Measurements from ENCODE around the gene ANKFN1. TPM values are rescaled to one million over a fixed set of nuclear protein-coding genes. Genes with fewer than 3 reads are reported as not detected.

ANKFN1 gene
- total and polyA plus RNA-seq, 8 donors = 0.05 to 0.20 (median 0.12) TPM; not detected in 4

DNA sequence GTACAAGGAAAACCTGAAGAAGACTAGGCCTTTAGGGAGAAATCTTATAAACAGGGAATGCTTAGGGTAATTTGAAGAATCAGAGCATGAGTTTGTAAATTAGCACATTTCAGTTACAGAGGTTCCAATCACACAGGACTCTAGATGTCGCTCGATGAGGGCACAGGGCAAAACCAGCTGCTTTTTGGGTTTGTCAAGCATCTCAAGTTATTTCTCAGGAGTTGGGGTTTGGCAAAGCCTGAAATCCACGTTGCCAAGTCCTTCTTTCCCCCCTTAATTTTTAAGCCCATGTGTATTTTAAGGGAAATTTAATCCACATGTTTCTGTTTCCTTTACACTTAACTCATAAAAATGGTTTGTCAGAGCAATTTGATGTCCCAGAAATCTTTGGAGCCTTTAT is 146.9 kb downstream of the ANKFN1 start:
- no peak for ATAC-seq
- H3K27me3 ChIP-seq = peaks cover 0 to 11% (median 0%) of the 10 kb centered on the region in 4 donors
- no peak overlapping the region for H3K27ac ChIP-seq
- TF ChIP-seq, protein P1, sequence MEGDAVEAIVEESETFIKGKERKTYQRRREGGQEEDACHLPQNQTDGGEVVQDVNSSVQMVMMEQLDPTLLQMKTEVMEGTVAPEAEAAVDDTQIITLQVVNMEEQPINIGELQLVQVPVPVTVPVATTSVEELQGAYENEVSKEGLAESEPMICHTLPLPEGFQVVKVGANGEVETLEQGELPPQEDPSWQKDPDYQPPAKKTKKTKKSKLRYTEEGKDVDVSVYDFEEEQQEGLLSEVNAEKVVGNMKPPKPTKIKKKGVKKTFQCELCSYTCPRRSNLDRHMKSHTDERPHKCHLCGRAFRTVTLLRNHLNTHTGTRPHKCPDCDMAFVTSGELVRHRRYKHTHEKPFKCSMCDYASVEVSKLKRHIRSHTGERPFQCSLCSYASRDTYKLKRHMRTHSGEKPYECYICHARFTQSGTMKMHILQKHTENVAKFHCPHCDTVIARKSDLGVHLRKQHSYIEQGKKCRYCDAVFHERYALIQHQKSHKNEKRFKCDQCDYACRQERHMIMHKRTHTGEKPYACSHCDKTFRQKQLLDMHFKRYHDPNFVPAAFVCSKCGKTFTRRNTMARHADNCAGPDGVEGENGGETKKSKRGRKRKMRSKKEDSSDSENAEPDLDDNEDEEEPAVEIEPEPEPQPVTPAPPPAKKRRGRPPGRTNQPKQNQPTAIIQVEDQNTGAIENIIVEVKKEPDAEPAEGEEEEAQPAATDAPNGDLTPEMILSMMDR (IDR thresholded peaks at IDR 0.05) = no peak
- H3K36me3 ChIP-seq = no peaks in the 10 kb centered on the region
- no peak for FAIRE-seq
- H3K9me3 ChIP-seq = no peaks in the 10 kb centered on the region
- DNase-seq = no peak
- no peaks in the 10 kb centered on the region for H3K4me1 ChIP-seq
- WGBS, 2 donors = 51 to 62% methylated on average over 3 of the region's 3 CpGs
- H3K4me3 ChIP-seq = no peak overlapping the region
- intact Hi-C loops (cut with DNase I) = no loop called here

DNA sequence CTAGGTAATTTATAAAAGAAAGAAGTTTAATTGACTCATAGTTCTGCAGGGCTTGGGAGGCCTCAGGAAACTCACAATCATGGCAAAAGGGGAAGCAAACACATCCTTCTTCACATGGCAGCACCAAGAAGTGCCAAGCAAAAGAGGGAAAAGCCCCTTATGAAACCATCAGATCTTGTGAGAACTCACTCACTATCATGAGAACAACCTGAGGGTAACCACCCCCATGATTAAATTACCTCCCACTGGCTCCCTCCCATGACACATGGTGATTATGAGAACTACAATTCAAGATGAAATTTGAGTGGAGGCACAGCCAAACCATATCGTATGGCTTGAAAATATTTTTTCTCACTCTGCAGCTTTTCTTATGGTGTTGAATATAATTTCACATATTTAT is 151.7 kb downstream of the ANKFN1 start:
- FAIRE-seq = no peak
- 60 to 75% methylated on average over 1 of the region's 1 CpG for WGBS, 2 donors
- DNase-seq = no peak
- Histone ChIP-seq H3K27ac (no peak overlapping the region), H3K4me3 (no peak overlapping the region), H3K4me1 (no peaks in the 10 kb centered on the region), H3K36me3 (no peaks in the 10 kb centered on the region), H3K9me3 (no peaks in the 10 kb centered on the region), H3K27me3 (peaks cover 0 to 3% (median 0%) of the 10 kb centered on the region in 4 donors)
- TF ChIP-seq, protein P1 (IDR thresholded peaks at IDR 0.05) = no peak
- ATAC-seq = no peak
- intact Hi-C loops (cut with DNase I) = no loop called here

DNA sequence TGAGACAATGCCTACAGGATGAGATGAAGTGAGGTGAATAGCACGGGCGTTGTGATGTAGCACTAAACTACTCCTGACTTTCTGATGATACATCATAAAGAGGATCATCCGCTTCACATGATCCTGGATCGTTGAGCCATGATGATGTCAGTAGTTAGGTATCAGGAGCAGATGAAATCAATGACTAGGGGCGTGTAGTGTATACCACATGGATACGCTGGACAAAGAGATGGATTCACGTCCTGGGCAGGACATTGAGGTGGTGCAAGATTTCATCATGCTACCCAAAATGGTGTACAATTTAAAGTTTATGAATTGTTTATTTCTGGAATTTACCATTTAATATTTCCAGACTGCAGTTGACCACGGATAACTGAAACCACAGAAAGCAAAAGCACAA is 156.6 kb downstream of the ANKFN1 start:
- no peak for ATAC-seq
- intact Hi-C loops (cut with DNase I) = no loop called here
- no peaks in the 10 kb centered on the region for H3K36me3 ChIP-seq
- FAIRE-seq = no peak
- 58 to 73% methylated on average over 8 of the region's 8 CpGs for WGBS, 2 donors
- H3K27me3 ChIP-seq = no peaks in the 10 kb centered on the region
- DNase-seq = no peak
- no peak overlapping the region for H3K4me3 ChIP-seq
- no peaks in the 10 kb centered on the region for H3K9me3 ChIP-seq
- H3K27ac ChIP-seq = no peak overlapping the region
- TF ChIP-seq, protein P1 (IDR thresholded peaks at IDR 0.05) = no peak
- no peaks in the 10 kb centered on the region for H3K4me1 ChIP-seq

DNA sequence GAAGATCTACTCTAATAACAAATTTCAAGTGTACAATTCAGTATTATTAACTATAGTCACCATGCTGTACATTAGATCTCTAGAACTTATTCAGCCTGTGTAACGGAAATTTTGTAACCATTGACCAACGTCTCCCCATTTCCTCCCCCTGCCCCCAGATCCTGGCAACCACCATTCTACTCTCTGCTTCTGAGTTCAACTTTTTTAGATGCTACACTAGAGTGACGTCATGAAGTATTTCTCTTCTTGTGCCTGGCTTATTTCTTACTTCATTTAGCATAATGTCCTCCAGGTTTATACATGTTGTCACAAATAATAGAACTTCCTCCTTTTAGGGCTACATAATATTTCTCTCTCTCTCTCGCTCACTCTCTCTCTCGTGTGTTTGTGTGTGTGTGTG is 157.5 kb downstream of the ANKFN1 start:
- FAIRE-seq = no peak
- no peaks in the 10 kb centered on the region for H3K4me1 ChIP-seq
- H3K9me3 ChIP-seq = no peaks in the 10 kb centered on the region
- H3K4me3 ChIP-seq = no peak overlapping the region
- H3K27ac ChIP-seq = no peak overlapping the region
- WGBS, 2 donors = 45 to 67% methylated on average over 5 of the region's 5 CpGs
- H3K36me3 ChIP-seq = no peaks in the 10 kb centered on the region
- no peaks in the 10 kb centered on the region for H3K27me3 ChIP-seq
- ATAC-seq = no peak
- no peak for DNase-seq
- TF ChIP-seq, protein P1 (IDR thresholded peaks at IDR 0.05) = no peak
- intact Hi-C loops (cut with DNase I) = no loop called here

DNA sequence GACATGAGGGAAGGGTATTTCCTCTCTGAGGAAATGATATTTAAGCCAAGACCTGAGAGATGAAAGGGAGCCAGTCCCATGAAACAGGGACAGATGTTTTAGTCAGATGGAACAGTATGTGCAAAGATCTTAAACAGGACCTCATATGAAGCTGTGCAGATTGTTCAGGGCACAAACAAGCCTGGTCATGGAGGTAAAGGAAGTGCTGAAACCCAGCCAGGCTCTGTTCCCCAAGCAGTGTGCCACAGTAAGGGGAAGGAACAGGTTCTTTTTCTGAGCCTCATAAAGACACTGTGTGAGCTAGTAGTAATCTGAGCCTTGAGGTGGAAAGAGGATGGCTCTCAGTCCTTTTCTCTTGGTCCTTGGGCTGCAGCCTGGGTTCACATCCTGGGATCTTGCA is 159.9 kb downstream of the ANKFN1 start:
- no peaks in the 10 kb centered on the region for H3K4me1 ChIP-seq
- H3K27me3 ChIP-seq = no peaks in the 10 kb centered on the region
- no peak overlapping the region for H3K27ac ChIP-seq
- H3K9me3 ChIP-seq = no peaks in the 10 kb centered on the region
- H3K4me3 ChIP-seq = no peak overlapping the region
- ATAC-seq (no peak), DNase-seq (no peak), FAIRE-seq (no peak)
- intact Hi-C loops (cut with DNase I) = no loop called here
- TF ChIP-seq, protein P1 (IDR thresholded peaks at IDR 0.05) = no peak
- no peaks in the 10 kb centered on the region for H3K36me3 ChIP-seq
